ENCODE measurements around the gene MTCH2.

DNA sequence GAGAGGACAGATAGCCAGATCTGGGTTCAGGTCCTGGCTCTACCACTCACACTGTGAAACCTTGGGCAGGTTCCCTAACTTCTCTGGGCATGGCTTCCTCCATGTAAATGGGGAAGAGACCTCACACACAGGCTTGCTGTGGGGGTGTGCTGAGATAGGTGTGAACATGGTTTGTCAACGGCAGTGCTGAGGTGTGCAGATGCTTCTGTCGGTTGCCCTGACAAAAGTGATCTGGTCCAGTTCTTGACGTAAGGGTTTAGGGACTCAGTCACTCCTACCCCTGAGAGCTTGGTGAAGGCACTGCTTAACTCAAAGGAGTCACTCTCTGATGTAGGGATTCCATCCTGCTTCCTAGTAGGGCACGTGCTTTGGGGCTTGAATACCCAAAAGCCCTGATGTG is 50.1 kb downstream of the MTCH2 start:
- TF ChIP-seq, protein P1, sequence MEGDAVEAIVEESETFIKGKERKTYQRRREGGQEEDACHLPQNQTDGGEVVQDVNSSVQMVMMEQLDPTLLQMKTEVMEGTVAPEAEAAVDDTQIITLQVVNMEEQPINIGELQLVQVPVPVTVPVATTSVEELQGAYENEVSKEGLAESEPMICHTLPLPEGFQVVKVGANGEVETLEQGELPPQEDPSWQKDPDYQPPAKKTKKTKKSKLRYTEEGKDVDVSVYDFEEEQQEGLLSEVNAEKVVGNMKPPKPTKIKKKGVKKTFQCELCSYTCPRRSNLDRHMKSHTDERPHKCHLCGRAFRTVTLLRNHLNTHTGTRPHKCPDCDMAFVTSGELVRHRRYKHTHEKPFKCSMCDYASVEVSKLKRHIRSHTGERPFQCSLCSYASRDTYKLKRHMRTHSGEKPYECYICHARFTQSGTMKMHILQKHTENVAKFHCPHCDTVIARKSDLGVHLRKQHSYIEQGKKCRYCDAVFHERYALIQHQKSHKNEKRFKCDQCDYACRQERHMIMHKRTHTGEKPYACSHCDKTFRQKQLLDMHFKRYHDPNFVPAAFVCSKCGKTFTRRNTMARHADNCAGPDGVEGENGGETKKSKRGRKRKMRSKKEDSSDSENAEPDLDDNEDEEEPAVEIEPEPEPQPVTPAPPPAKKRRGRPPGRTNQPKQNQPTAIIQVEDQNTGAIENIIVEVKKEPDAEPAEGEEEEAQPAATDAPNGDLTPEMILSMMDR (IDR thresholded peaks at IDR 0.05) = no peak
- TF ChIP-seq POLR2A (IDR thresholded peaks at IDR 0.05) = no peak
